GM21381 (cell line): ENCODE measurements around the gene SCGB3A2.

Experiments used
- ATAC-seq: cut with Tn5 transposase; IDR thresholded peaks from one replicate; pipeline ENCODE4 v1.9.1; 2021; ENCODE audit warnings: mild to moderate bottlenecking, moderate library complexity; ENCODE audit not compliant: unreplicated experiment

Gene SCGB3A2

DNA sequence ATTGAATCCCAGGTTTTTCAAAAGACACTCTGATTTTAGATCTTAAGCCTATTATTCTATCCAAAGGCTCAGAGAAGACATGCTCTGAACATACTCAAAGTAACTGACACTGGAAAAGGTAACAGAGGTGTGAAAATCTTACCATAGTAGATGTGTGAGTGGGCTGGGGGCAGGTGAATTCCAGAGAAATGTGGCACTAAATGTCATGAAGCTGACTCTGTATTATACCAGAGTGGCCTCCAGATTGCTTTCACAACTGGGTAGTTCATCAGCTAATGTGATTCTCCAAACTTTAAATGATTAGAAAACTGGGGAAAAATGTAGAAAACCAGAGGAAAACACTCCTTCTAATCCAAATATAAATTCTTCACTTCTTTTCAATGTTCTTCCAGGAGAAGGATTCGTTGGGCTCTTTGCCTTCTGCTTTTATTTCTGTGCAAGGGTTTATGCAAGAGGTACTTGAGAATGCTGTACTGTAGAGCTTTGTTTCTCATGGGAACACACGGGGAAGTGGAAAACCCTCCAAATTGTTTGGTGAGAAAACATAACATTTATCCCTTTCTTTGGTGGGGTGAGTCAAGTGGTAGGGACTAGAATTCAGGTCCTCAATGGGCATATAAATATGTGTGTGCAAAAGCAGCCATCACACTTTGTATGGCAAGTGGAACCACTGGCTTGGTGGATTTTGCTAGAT is at the start of gene SCGB3A2:
Gene SCGB3A2 (plus strand): TSS at position 646 of the 694 bp plus-strand sequence. CDS start 93 bp downstream, outside the sequence.
- no peak for ATAC-seq

- ATAC-seq: no peak
Observed at GRCh38 chr5:147830035-147830434, 48.5 kb upstream of the SCGB3A2 start.

DNA sequence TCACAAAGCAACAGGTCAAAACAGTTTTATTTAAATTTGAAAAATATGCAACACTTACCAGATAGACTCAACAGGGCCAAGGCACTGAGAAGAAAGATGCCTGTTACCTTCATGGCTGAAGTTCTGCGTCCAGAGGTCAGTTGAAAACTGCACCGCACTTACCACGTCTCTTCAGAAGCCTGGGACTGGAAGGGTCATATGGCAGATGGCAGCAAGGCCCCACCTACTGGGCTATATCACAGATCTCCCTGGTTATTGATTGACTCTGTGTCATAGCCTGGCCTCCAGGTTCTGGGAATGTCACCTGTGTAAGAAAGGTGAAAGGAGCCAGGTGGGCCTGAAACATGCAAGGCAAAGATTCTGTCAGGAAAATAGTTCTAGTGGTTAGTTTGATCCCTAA is 47.0 kb upstream of the SCGB3A2 start, which contains the start of gene SPINK1:
Gene SPINK1 (minus strand): TSS at position 207 of the 400 bp plus-strand sequence. CDS start 94 bp downstream, at position 113.
- no peak for ATAC-seq

DNA sequence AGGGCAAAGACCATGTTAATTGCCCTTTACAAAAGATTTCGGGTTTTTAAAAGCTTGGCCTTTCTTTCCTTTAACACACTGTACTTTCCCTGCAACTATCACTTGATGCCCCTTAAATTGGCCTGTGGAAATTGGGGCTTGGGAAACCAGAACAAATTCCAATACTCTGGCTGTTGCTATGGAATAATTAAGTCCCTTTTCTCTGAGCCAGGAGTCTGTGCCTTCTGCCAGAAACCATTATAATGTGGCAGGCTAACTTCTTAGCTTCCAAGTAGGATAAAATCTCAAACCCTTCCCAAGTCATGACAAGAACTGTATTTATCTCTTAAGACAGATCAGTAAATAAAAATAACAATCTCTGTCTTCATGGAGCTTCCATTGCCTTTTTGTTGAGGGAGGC is 46.0 kb upstream of the SCGB3A2 start:
- ATAC-seq: no peak

- ATAC-seq: no peak
Observed at GRCh38 chr5:147835386-147835798, 43.1 kb upstream of the SCGB3A2 start.

- ATAC-seq: no peak
Observed at GRCh38 chr5:147836439-147836838, 42.1 kb upstream of the SCGB3A2 start.

DNA sequence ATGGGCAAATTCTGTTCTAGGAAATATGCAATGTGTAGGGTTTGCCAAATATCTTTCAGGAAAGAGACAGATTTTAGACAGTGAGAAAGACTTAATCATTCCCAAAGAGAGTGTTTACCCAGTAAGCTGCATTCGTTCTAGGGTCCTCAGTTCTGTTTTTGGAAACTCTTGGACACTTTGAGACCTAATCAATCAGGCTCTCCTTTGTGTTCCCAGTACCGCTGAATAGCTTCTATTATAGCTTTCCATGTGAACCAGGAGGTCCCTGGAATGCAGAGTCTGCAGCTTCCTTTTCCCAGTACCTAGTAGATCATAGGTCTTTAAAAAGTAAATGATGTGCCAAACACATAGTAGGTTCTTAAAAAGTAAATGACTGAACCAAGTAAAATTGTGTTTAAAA is 35.6 kb upstream of the SCGB3A2 start:
- no peak for ATAC-seq

DNA sequence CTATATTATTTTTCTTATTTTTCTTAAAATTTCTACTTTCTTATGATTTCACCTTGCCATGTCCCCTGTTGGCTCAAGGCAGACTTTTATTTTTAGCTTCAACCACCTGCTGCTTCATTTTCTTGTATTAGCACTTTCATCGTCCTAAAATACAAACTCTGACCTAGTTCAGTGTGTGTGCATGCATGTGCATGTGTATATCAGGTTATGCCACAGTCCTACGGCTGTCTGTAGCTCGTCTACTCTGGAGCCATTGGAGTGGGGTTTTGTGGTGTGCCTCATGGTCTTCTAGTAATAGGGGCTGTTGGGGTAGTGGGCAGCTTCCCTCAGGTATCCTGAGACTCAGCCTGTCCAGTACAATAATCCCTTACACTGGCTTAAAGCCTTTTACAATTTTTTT is 33.7 kb upstream of the SCGB3A2 start:
- no peak for ATAC-seq

GRCh38 chr5:147845618-147846017 is 32.9 kb upstream of the SCGB3A2 start:
- ATAC-seq: no peak

GRCh38 chr5:147849226-147849625 is 29.3 kb upstream of the SCGB3A2 start:
- ATAC-seq: no peak

GRCh38 chr5:147851578-147851977 is 26.9 kb upstream of the SCGB3A2 start:
- ATAC-seq: no peak

DNA sequence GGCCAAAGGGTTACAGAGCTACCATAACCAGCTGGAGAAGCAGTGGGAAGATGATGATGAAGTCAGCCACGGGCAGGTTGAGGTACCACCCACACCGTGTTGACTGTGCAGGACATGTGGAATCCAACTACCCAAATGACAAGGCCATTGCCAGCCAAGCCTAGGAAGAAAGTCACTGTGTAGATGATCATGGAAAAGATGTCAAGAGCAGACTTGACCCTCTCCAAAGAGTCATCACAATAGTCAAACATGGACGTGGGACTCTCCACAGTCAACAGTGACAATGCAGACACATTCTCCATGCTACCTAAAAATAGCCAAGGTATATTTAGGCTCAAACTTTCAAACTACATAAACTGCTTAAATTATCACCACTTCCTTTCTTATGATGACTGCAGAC is 26.1 kb upstream of the SCGB3A2 start:
- ATAC-seq: no peak

- no peak for ATAC-seq
Observed at GRCh38 chr5:147853372-147853987, 25.0 kb upstream of the SCGB3A2 start.

- ATAC-seq: no peak
Observed at GRCh38 chr5:147854331-147854730, 24.2 kb upstream of the SCGB3A2 start.

DNA sequence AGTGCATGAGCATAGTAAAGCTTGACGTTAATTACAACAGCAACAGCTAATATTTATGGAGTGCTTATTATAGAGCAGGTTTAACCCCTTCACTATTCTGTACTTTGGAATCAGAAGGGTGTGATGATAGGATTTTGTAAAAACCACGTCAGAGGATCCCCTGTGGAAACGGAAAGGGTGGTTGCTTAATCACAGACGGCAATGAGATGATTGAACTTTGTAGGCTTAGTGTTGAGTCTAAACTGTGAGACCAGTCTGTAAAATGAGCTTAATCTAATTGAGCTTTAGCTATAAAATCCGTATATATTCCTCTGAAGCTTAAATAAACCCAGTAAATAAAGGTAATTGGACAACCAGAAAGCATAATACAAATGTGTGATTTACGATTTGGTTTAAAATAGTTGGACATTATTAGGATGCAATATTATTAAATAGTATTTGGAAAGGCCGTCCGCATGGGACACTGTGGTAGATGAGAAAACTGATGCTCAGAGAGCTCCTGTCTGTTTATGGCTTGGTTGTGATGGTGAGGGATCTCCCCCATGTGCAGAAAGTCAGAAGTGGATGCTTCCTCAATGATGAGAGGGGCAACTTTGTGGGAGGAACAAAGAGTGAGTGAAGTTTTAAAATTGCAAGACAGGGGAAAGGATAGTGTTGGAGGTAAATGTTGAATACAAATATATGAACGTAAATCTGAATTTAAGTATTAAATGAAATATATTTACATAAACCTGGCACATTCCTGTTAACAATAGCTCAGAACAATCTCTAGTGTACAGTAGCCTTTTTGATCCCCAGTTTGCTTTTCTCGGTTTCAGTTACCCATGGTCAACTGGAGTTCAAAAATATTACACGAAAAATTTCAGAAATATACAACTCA is 23.4 kb upstream of the SCGB3A2 start:
- ATAC-seq: no peak

GRCh38 chr5:147855774-147856069 is 22.8 kb upstream of the SCGB3A2 start:
- ATAC-seq: no peak

GRCh38 chr5:147856801-147857200 is 21.7 kb upstream of the SCGB3A2 start:
- no peak for ATAC-seq

GRCh38 chr5:147857302-147858129 is 21.0 kb upstream of the SCGB3A2 start:
- ATAC-seq: peak; percentile 94

DNA sequence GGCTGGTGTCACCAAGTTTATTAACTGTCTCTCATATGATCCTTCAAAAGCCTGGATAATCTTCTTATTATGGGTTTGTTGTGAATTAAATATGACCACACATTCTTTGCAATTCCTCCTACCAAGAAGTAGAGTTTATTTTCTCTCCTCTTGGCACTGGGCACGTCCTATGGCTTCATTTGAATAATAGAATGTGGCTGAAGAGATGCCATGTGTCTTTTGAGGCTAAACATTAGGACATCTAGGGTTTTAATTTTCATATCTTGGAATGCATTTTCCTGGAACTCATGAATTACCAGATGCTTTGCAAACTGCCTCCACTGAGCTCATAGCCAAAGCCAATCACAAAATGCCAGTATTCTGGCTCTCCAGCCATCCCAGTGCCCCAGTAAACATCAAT is 19.9 kb upstream of the SCGB3A2 start:
- ATAC-seq: no peak

DNA sequence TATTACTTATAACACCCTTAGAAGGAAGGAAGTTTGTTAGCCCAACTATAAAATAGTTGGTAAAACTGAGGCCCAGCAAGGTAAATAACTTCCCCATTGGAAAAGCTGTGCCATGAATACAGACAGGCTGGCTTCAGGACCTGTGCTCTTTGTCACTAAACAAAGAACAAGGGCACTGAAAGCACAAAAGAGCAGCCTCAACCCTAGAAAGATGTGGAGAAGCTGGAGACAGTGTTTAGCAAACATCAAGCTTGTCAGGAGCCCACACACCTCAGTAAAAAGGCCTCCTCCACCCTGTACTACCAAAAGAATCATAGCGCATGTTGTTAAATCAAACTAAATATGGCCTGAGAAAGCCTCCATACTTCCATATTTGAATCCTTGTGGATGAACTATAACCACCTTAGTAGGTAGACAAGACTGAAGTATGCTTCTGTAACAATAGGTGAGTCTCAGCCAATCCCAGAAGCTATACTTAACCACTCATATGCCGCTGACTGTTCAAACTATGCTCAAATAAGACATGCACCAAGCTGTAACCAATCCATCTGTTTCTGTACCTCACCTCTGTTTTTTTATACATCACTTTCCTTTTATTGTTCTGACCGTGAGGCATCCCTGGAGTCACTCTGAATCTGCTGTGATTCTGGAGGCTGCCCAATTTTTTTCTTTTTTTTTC is 18.4 kb upstream of the SCGB3A2 start:
- ATAC-seq: no peak
